GM12878 (cell line): ENCODE results near the gene CCNY. TPM values are rescaled to one million over a fixed set of nuclear protein-coding genes. Genes with fewer than 3 reads are reported as not detected.

Source experiments
- CREB1 ChIP-seq: IDR thresholded peaks from 2 replicates; pipeline ENCODE4 v1.6.1; 2012; ENCODE audit warnings: low read depth, mild to moderate bottlenecking, inconsistent platforms
- DPF2 ChIP-seq: fragments of 450-650 bp; IDR thresholded peaks from 2 replicates; pipeline ENCODE4 v1.6.1; 2017; ENCODE audit warnings: mild to moderate bottlenecking
- E2F8 ChIP-seq: fragments of 450-650 bp; IDR thresholded peaks from 2 replicates; pipeline ENCODE4 v1.6.1; 2018; ENCODE audit warnings: mild to moderate bottlenecking, low read depth, moderate library complexity; ENCODE audit not compliant: partially characterized antibody
- E4F1 ChIP-seq: fragments of 450-650 bp; IDR thresholded peaks from 2 replicates; pipeline ENCODE4 v1.6.1; 2018; ENCODE audit warnings: borderline replicate concordance, mild to moderate bottlenecking; ENCODE audit not compliant: partially characterized antibody
- EP300 ChIP-seq, 2 experiments: fragments of 150-350 bp in 1 of 2; IDR thresholded peaks; 2 replicates each; pipeline ENCODE4 v1.6.1; 2011 to 2012; ENCODE audit warnings: low read depth in 2 of 2, low read length in 2 of 2, borderline replicate concordance in 1 of 2, improper control_type of control experiment in 1 of 2, inconsistent platforms in 1 of 2; ENCODE audit not compliant: control insufficient read depth in 1 of 2
- FOXM1 ChIP-seq: IDR thresholded peaks from 2 replicates; pipeline ENCODE4 v1.6.1; 2012; ENCODE audit warnings: low read depth, mild to moderate bottlenecking, inconsistent platforms, low read length, moderate library complexity
- GABPA ChIP-seq: IDR thresholded peaks from 2 replicates; pipeline ENCODE4 v1.6.1; 2014; ENCODE audit warnings: antibody characterized with exemption, low read depth, mild to moderate bottlenecking, inconsistent platforms
- IKZF1 ChIP-seq: fragments of 450-650 bp; conservative IDR thresholded peaks from 2 replicates; pipeline ENCODE4 v1.6.1; 2017; ENCODE audit warnings: antibody characterized with exemption, mild to moderate bottlenecking
- LARP7 ChIP-seq: fragments of 450-650 bp; IDR thresholded peaks from 2 replicates; pipeline ENCODE4 v1.6.1; 2017; ENCODE audit warnings: mild to moderate bottlenecking
- MEF2A ChIP-seq: IDR thresholded peaks from 2 replicates; pipeline ENCODE4 v1.6.1; 2011; ENCODE audit warnings: low read depth, mild to moderate bottlenecking, low read length, moderate library complexity; ENCODE audit not compliant: insufficient read depth
- MYB ChIP-seq: fragments of 150-350 bp; IDR thresholded peaks from 2 replicates; pipeline ENCODE4 v1.6.1; 2014; ENCODE audit warnings: mild to moderate bottlenecking, low read depth, low read length, borderline replicate concordance
- NFXL1 ChIP-seq: fragments of 450-650 bp; IDR thresholded peaks from 2 replicates; pipeline ENCODE4 v1.6.1; 2017; ENCODE audit warnings: antibody characterized with exemption, mild to moderate bottlenecking, borderline replicate concordance
- PAX8 ChIP-seq: fragments of 450-650 bp; IDR thresholded peaks from 2 replicates; pipeline ENCODE4 v1.6.1; 2017; ENCODE audit warnings: mild to moderate bottlenecking, moderate library complexity
- PKNOX1 ChIP-seq: fragments of 450-650 bp; IDR thresholded peaks from 2 replicates; pipeline ENCODE4 v1.6.1; 2016; ENCODE audit warnings: mild to moderate bottlenecking
- POLR2A ChIP-seq: IDR thresholded peaks from 2 replicates; pipeline ENCODE4 v1.6.1; 2011; ENCODE audit warnings: low read depth, mild to moderate bottlenecking, low read length
- SIN3A ChIP-seq: IDR thresholded peaks from 2 replicates; pipeline ENCODE4 v1.6.1; 2012; ENCODE audit warnings: low read depth, low read length, improper control_type of control experiment
- SMAD5 ChIP-seq: IDR thresholded peaks from 2 replicates; pipeline ENCODE4 v1.6.1; 2016; ENCODE audit warnings: antibody characterized with exemption, low read depth
- SRF ChIP-seq, 2 experiments: IDR thresholded peaks; 2 replicates each; pipeline ENCODE4 v1.6.1; 2011; ENCODE audit warnings: low read depth in 2 of 2, low read length in 2 of 2, mild to moderate bottlenecking in 1 of 2, moderate library complexity in 1 of 2
- TARDBP ChIP-seq: IDR thresholded peaks from 2 replicates; pipeline ENCODE4 v1.6.1; 2016; ENCODE audit warnings: borderline replicate concordance
- TCF3 ChIP-seq: IDR thresholded peaks from 2 replicates; pipeline ENCODE4 v1.6.1; 2012; ENCODE audit warnings: low read depth, mild to moderate bottlenecking, low read length, borderline replicate concordance; ENCODE audit not compliant: insufficient read depth
- ZNF384 ChIP-seq: IDR thresholded peaks from 2 replicates; pipeline ENCODE4 v1.6.1; 2012; ENCODE audit warnings: low read depth, mild to moderate bottlenecking, low read length, improper control_type of control experiment, borderline replicate concordance
- ZSCAN29 ChIP-seq: fragments of 450-650 bp; IDR thresholded peaks from 2 replicates; pipeline ENCODE4 v1.6.1; 2017; ENCODE audit warnings: mild to moderate bottlenecking, moderate library complexity
- polyA plus RNA-seq, 11 experiments: library from polyadenylated mRNA; depleted of rRNA in 4 of 11; unstranded in 6 of 11; stranded (reverse) in 5 of 11; fragments of >200 nt; fragmentation: Nextera tagmentation in 4 of 11; fragmentation: Illumina TruSeq in 1 of 11; extraction: Ambion mirVana in 4 of 11; extraction: Trizol in 1 of 11; gene quantifications; 1 replicate in 1 of 11; 2 replicates in 10 of 11; pipeline versions ENCODE4 v1.2.1 to v1.2.3, GENCODE V29; 2011 to 2016; ENCODE audit warnings: inconsistent platforms in 2 of 11, missing spikeins in 2 of 11, low read depth in 1 of 11
- total RNA-seq, 4 experiments: library from RNA; depleted of rRNA in 3 of 4; stranded (reverse); fragments of >200 nt in 3 of 4; fragmentation: Illumina TruSeq in 1 of 4; extraction: Trizol in 1 of 4; gene quantifications; 2 replicates each; pipeline versions ENCODE4 v1.2.1 to v1.2.3, GENCODE V29; 2013 to 2021
- TF ChIP-seq, protein P1 (sequence below): fragments of 450-650 bp; IDR thresholded peaks from 2 replicates; pipeline ENCODE4 v1.6.1; 2014; ENCODE audit warnings: mild to moderate bottlenecking
- TF ChIP-seq, protein P2 (sequence below): IDR thresholded peaks from 2 replicates; pipeline ENCODE4 v1.6.1; 2011; ENCODE audit warnings: borderline replicate concordance, low read depth, mild to moderate bottlenecking, moderate library complexity, low read length; ENCODE audit not compliant: insufficient read depth, poor library complexity, severe bottlenecking

The CCNY gene
- total and polyA plus RNA-seq, 10 of the 15 experiments (the other 5 are each of a cell fraction or from before 2014, with no cell fraction given): 3.6 to 50.0 (median 26.1) TPM

- TF ChIP-seq, protein P1, sequence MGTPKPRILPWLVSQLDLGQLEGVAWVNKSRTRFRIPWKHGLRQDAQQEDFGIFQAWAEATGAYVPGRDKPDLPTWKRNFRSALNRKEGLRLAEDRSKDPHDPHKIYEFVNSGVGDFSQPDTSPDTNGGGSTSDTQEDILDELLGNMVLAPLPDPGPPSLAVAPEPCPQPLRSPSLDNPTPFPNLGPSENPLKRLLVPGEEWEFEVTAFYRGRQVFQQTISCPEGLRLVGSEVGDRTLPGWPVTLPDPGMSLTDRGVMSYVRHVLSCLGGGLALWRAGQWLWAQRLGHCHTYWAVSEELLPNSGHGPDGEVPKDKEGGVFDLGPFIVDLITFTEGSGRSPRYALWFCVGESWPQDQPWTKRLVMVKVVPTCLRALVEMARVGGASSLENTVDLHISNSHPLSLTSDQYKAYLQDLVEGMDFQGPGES: no peak
- TF ChIP-seq NFXL1: no peak
- TF ChIP-seq, protein P2, sequence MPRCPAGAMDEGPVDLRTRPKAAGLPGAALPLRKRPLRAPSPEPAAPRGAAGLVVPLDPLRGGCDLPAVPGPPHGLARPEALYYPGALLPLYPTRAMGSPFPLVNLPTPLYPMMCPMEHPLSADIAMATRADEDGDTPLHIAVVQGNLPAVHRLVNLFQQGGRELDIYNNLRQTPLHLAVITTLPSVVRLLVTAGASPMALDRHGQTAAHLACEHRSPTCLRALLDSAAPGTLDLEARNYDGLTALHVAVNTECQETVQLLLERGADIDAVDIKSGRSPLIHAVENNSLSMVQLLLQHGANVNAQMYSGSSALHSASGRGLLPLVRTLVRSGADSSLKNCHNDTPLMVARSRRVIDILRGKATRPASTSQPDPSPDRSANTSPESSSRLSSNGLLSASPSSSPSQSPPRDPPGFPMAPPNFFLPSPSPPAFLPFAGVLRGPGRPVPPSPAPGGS: no peak
- no peak for TF ChIP-seq FOXM1
- TF ChIP-seq MEF2A: 0 out of 2 replicates have a peak, but pooled peaks have one; percentile 30
- no peak for TF ChIP-seq POLR2A
- no peak for TF ChIP-seq EP300 (IDR thresholded peaks at IDR 0.05; ENCODE audit: borderline replicate concordance in 1 of 2, control insufficient read depth in 1 of 2, low read depth in 2 of 2, low read length in 2 of 2)
- TF ChIP-seq CREB1: no peak
- TF ChIP-seq TCF3: no peak
- TF ChIP-seq ZNF384: no peak
- TF ChIP-seq E4F1: no peak
- peak in 1 of 2 experiments; percentile 83; a peak in 2 of 4 replicates for TF ChIP-seq SRF (IDR thresholded peaks at IDR 0.05; ENCODE audit: low read depth in 2 of 2, low read length in 2 of 2)
- no peak for TF ChIP-seq SIN3A
- no peak for TF ChIP-seq PKNOX1
- no peak for TF ChIP-seq IKZF1
- TF ChIP-seq MYB: no peak
- TF ChIP-seq PAX8: no peak
- TF ChIP-seq ZSCAN29: no peak
- no peak for TF ChIP-seq SMAD5
- TF ChIP-seq LARP7: no peak
- TF ChIP-seq E2F8: no peak
- no peak for TF ChIP-seq GABPA
- TF ChIP-seq DPF2: no peak
- no peak for TF ChIP-seq TARDBP
Observed at GRCh38 chr10:35387768-35388167, 51.5 kb downstream of the CCNY start (continued).
